Ovary (tissue), 3 donors: ENCODE results near the gene CSNK1E.

ENCODE experiments used
- POLR2A ChIP-seq: fragments of 450-650 bp; IDR thresholded peaks from one replicate; pipeline ENCODE4 v1.6.1; 2017; ENCODE audit warnings: antibody characterized with exemption, mild to moderate bottlenecking, moderate library complexity
- TF ChIP-seq, protein P1 (sequence below), 3 donors: fragments of 450-650 bp in 2 of 3; fragments of 200-600 bp in 1 of 3; IDR thresholded peaks; one replicate each; pipeline versions ENCODE4 v1.5.1 to v1.8.0; 2016 to 2022; ENCODE audit warnings: antibody characterized with exemption in 3 of 3, mild to moderate bottlenecking in 1 of 3
- donor health status: DM: no; HTN: no; CAD: no.

- TF ChIP-seq POLR2A = no peak
- TF ChIP-seq, protein P1, sequence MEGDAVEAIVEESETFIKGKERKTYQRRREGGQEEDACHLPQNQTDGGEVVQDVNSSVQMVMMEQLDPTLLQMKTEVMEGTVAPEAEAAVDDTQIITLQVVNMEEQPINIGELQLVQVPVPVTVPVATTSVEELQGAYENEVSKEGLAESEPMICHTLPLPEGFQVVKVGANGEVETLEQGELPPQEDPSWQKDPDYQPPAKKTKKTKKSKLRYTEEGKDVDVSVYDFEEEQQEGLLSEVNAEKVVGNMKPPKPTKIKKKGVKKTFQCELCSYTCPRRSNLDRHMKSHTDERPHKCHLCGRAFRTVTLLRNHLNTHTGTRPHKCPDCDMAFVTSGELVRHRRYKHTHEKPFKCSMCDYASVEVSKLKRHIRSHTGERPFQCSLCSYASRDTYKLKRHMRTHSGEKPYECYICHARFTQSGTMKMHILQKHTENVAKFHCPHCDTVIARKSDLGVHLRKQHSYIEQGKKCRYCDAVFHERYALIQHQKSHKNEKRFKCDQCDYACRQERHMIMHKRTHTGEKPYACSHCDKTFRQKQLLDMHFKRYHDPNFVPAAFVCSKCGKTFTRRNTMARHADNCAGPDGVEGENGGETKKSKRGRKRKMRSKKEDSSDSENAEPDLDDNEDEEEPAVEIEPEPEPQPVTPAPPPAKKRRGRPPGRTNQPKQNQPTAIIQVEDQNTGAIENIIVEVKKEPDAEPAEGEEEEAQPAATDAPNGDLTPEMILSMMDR (IDR thresholded peaks at IDR 0.05) = no peak
Measured at GRCh38 chr22:38317995-38318715, 922 bp upstream of the CSNK1E start.
